ENCODE results near the gene FAM186B. TPM values are rescaled to one million over a fixed set of nuclear protein-coding genes. Genes with fewer than 3 reads are reported as not detected.

Gene FAM186B
- total and polyA plus RNA-seq, 2 donors (not counting 1 experiment from before 2014, with no cell fraction given): 0.10 to 0.33 TPM

DNA sequence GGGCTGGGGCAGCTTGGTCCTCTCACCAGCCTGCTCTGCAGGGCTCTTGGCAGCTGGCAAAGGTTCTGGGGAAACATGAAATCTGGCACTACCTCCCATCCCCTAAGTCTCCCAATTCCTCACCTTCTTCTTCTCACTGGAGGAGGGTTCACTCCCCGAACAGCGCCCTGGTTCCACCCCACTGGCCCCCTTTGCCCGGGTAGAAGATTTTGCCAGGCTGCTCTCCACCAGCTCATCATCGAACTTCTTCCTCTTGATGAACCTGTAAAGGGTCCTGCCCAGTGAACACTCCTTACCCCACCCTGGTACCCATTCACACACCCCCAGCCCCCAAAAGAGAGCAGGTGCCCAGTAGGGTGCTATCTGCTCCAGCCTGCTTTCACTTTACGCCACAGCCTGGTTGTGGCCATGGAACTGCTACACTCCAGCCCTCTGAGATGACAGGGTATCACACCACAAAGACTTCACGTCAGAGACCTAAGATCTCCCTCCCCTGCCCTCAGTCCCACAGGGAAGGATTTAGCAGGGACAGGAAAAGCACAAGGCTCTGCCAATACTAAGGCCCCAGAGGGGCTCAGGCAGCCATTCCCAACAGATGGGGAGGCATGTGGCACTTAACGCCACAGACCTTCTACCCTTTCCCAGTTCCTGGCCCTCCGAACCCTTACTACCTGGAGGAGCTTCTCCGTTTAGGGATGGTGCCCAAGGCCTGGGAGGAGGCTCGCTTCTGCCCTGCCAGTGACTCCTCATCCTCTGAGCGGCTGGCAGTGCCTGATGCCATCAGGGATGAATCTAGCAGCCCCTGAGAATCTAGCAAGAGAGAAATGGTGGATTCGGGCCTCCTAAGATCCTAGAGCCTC lies 39.8 kb downstream of the FAM186B start:
- TF ChIP-seq, protein P1, sequence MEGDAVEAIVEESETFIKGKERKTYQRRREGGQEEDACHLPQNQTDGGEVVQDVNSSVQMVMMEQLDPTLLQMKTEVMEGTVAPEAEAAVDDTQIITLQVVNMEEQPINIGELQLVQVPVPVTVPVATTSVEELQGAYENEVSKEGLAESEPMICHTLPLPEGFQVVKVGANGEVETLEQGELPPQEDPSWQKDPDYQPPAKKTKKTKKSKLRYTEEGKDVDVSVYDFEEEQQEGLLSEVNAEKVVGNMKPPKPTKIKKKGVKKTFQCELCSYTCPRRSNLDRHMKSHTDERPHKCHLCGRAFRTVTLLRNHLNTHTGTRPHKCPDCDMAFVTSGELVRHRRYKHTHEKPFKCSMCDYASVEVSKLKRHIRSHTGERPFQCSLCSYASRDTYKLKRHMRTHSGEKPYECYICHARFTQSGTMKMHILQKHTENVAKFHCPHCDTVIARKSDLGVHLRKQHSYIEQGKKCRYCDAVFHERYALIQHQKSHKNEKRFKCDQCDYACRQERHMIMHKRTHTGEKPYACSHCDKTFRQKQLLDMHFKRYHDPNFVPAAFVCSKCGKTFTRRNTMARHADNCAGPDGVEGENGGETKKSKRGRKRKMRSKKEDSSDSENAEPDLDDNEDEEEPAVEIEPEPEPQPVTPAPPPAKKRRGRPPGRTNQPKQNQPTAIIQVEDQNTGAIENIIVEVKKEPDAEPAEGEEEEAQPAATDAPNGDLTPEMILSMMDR (conservative IDR thresholded peaks at IDR 0.05 in 1 of 2, IDR thresholded peaks at IDR 0.05 in 1 of 2; ENCODE audit: low read depth in 1 of 2, low read length in 2 of 2): no peak
- TF ChIP-seq EZH2 (IDR thresholded peaks at IDR 0.05; ENCODE audit: low read length, missing control alignments): no peak
- Histone ChIP-seq H3K4me1 (ENCODE audit: control insufficient read depth, extremely low read depth, insufficient read depth, low read length) (peaks cover 3% of the 10 kb centered on the region), H3K27me3 (ENCODE audit: control insufficient read depth, insufficient read depth, low read length) (no peaks in the 10 kb centered on the region), H3K27ac (ENCODE audit: insufficient read depth, low read length) (no peak overlapping the region), H3K9me3 (ENCODE audit: control insufficient read depth, insufficient read depth, low read depth, low read length) (no peaks in the 10 kb centered on the region), H3K36me3 (ENCODE audit: control insufficient read depth, insufficient read depth, low read length) (peaks cover 20% of the 10 kb centered on the region), H3K79me2 (ENCODE audit: control insufficient read depth, insufficient read depth, low read length) (peaks cover 24% of the 10 kb centered on the region), H3K9ac (ENCODE audit: insufficient read depth, low read length) (no peak overlapping the region), H2AFZ (ENCODE audit: low read length) (no peak overlapping the region), H3K4me2 (ENCODE audit: extremely low read depth, insufficient read depth, low read length) (no peak overlapping the region), H3K4me3 (replicated peaks in 1 of 4; ENCODE audit: control extremely low read depth in 1 of 4, insufficient read depth in 1 of 4, low read depth in 3 of 4, low read length in 4 of 4) (no peak overlapping the region), H4K20me1 (ENCODE audit: control insufficient read depth, extremely low read depth, insufficient read depth, low read length) (no peaks in the 10 kb centered on the region)
- DNase-seq (ENCODE audit: low read depth in 2 of 2): no peak

DNA sequence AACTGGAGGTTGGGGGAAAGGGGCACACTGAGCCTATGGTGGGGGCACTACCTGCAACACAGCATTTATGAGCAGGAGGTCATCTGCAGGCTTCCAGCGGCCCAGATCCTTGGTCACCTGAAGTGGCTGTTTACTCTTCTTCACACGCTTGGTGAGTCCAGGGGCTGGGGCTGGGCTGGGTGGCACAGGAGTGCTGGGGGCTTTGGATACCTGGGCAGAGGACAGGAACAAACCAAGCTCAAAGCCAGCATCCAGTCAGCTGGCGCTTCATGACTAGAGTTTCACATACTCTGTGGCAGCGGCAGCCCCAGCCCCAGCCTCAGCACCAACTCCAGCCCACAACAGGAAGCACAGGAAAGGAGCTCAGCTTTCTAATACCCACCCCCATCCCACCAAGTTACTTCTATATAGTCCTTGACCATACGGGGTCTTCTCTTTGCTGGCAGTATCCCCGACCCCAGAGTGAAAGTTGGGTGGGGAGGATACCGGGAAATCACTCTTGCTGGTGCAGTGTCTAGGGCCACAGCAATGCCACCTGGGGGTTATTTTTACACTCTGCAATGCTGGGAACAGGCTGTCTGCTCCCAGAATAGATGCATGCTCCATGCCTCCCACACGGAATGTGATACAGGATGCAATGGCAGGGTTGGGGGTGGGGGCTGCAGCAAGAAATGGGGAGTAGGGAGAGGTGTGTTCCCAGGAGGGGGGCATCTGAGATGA lies 40.6 kb downstream of the FAM186B start:
- Histone ChIP-seq H3K9me3 (ENCODE audit: control insufficient read depth, insufficient read depth, low read depth, low read length) (no peaks in the 10 kb centered on the region), H2AFZ (ENCODE audit: low read length) (no peak overlapping the region), H3K9ac (ENCODE audit: insufficient read depth, low read length) (no peak overlapping the region), H3K27me3 (ENCODE audit: control insufficient read depth, insufficient read depth, low read length) (no peaks in the 10 kb centered on the region), H3K36me3 (ENCODE audit: control insufficient read depth, insufficient read depth, low read length) (peaks cover 20% of the 10 kb centered on the region), H3K4me1 (ENCODE audit: control insufficient read depth, extremely low read depth, insufficient read depth, low read length) (peaks cover 3% of the 10 kb centered on the region), H3K27ac (ENCODE audit: insufficient read depth, low read length) (no peak overlapping the region), H3K4me2 (ENCODE audit: extremely low read depth, insufficient read depth, low read length) (no peak overlapping the region), H3K4me3 (replicated peaks in 1 of 4; ENCODE audit: control extremely low read depth in 1 of 4, insufficient read depth in 1 of 4, low read depth in 3 of 4, low read length in 4 of 4) (no peak overlapping the region), H4K20me1 (ENCODE audit: control insufficient read depth, extremely low read depth, insufficient read depth, low read length) (no peaks in the 10 kb centered on the region), H3K79me2 (ENCODE audit: control insufficient read depth, insufficient read depth, low read length) (peaks cover 24% of the 10 kb centered on the region)
- DNase-seq (ENCODE audit: low read depth in 2 of 2): no peak
- TF ChIP-seq, protein P1 (conservative IDR thresholded peaks at IDR 0.05 in 1 of 2, IDR thresholded peaks at IDR 0.05 in 1 of 2; ENCODE audit: low read depth in 1 of 2, low read length in 2 of 2): no peak
- TF ChIP-seq EZH2 (IDR thresholded peaks at IDR 0.05; ENCODE audit: low read length, missing control alignments): no peak

DNA sequence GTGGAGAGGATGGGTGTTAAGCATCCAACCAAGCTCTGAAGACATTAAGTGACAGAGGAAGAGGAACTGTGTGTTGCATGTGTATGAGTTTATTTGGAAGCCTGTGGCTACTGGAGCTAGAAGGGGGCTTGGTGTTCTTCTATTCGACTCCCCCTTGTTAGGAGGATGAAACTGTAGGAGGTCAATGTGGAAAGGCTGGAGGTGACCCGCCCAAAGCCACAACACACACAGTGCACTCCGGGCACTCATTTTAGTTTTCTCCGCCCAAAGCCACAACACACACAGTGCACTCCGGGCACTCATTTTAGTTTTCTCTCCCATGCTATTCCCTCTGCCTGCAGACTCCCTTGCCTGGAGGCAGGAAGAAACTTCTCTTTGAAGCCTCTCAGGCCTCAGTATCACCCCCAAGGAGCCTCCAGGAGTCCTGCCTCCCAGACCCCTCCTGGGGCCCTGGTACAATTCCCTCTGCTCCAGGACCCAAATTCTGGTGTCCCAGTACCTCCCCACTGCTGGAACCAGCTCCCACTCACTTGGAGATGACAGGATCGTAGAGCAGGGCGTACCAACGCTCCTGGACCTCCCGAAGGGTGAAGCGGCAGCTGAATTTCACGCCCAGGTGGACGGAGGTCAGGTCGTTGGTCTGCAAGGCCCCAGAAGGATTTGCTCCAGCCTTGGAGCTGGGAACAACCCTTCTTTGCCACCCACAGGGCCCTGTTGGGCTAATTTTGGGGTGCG lies 41.3 kb downstream of the FAM186B start:
- Histone ChIP-seq H3K36me3 (ENCODE audit: control insufficient read depth, insufficient read depth, low read length) (peaks cover 28% of the 10 kb centered on the region), H3K4me1 (ENCODE audit: control insufficient read depth, extremely low read depth, insufficient read depth, low read length) (peaks cover 3% of the 10 kb centered on the region), H2AFZ (ENCODE audit: low read length) (no peak overlapping the region), H3K9ac (ENCODE audit: insufficient read depth, low read length) (no peak overlapping the region), H3K27me3 (ENCODE audit: control insufficient read depth, insufficient read depth, low read length) (no peaks in the 10 kb centered on the region), H3K79me2 (ENCODE audit: control insufficient read depth, insufficient read depth, low read length) (peaks cover 24% of the 10 kb centered on the region), H3K4me2 (ENCODE audit: extremely low read depth, insufficient read depth, low read length) (no peak overlapping the region), H3K9me3 (ENCODE audit: control insufficient read depth, insufficient read depth, low read depth, low read length) (no peaks in the 10 kb centered on the region), H4K20me1 (ENCODE audit: control insufficient read depth, extremely low read depth, insufficient read depth, low read length) (no peaks in the 10 kb centered on the region), H3K27ac (ENCODE audit: insufficient read depth, low read length) (no peak overlapping the region), H3K4me3 (replicated peaks in 1 of 4; ENCODE audit: control extremely low read depth in 1 of 4, insufficient read depth in 1 of 4, low read depth in 3 of 4, low read length in 4 of 4) (no peak overlapping the region)
- TF ChIP-seq EZH2 (IDR thresholded peaks at IDR 0.05; ENCODE audit: low read length, missing control alignments): no peak
- TF ChIP-seq, protein P1 (conservative IDR thresholded peaks at IDR 0.05 in 1 of 2, IDR thresholded peaks at IDR 0.05 in 1 of 2; ENCODE audit: low read depth in 1 of 2, low read length in 2 of 2): no peak
- no peak for DNase-seq (ENCODE audit: low read depth in 2 of 2)

Data from fibroblast of lung (primary cell).